PFSK-1 (cell line): Measurements from ENCODE around the gene SLC6A11.

Experiments used
- FOXP2 ChIP-seq: optimal IDR thresholded peaks from 2 replicates; pipeline ENCODE3; 2011; ENCODE audit warnings: borderline replicate concordance, control low read depth, inconsistent platforms; ENCODE audit not compliant: insufficient read depth; ENCODE audit errors: extremely low read length, extremely low read depth
- POLR2AphosphoS5 ChIP-seq: IDR thresholded peaks from 2 replicates; pipeline ENCODE4 v1.6.1; 2012; ENCODE audit warnings: low read depth, mild to moderate bottlenecking, control low read depth, low read length, moderate library complexity
- REST ChIP-seq, 2 experiments: IDR thresholded peaks; 2 replicates each; pipeline versions ENCODE4 v1.6.1 to v1.8.0; 2011 to 2012; ENCODE audit warnings: low read depth in 2 of 2, low read length in 2 of 2, control low read depth in 1 of 2, inconsistent platforms in 1 of 2, mild to moderate bottlenecking in 1 of 2, moderate library complexity in 1 of 2; ENCODE audit not compliant: insufficient read depth in 1 of 2
- SIN3A ChIP-seq: IDR thresholded peaks from 2 replicates; pipeline ENCODE4 v1.6.1; 2012; ENCODE audit warnings: mild to moderate bottlenecking, low read length, moderate library complexity, borderline replicate concordance; ENCODE audit not compliant: insufficient read depth
- TAF1 ChIP-seq: IDR thresholded peaks from 2 replicates; pipeline ENCODE4 v1.6.1; 2012; ENCODE audit warnings: low read length, control low read depth, borderline replicate concordance; ENCODE audit not compliant: insufficient read depth

- TF ChIP-seq TAF1 = no peak
- TF ChIP-seq POLR2AphosphoS5 = no peak
- TF ChIP-seq REST (IDR thresholded peaks at IDR 0.05; ENCODE audit: insufficient read depth in 1 of 2, low read depth in 2 of 2, low read length in 2 of 2) = no peak
- no peak for TF ChIP-seq SIN3A
- TF ChIP-seq FOXP2 = no peak
Observed at GRCh38 chr3:10951295-10951926, 135.4 kb downstream of the SLC6A11 start.
